ENCODE measurements around the gene CDCA8.
"Not testable (repeated sequence)": the region's sequence is repeated elsewhere in the genome, so short reads cannot be mapped to it uniquely, and the experiment has no call there.

Gene CDCA8

GRCh38 chr1:37718901-37719571 lies 26.7 kb downstream of the CDCA8 start:
- no peak for DNase-seq

- DNase-seq, result no peak
Measured at GRCh38 chr1:37719572-37720195, 27.4 kb downstream of the CDCA8 start.

GRCh38 chr1:37720231-37721130 lies 28.2 kb downstream of the CDCA8 start:
- DNase-seq, result no peak

- DNase-seq, result no peak
Measured at GRCh38 chr1:37721565-37721964, 29.2 kb downstream of the CDCA8 start.

- DNase-seq, result no peak
Measured at GRCh38 chr1:37722181-37723071, 30.1 kb downstream of the CDCA8 start.

- DNase-seq, result no peak
Measured at GRCh38 chr1:37723072-37723389, 30.7 kb downstream of the CDCA8 start.

- DNase-seq, result no peak
Measured at GRCh38 chr1:37723390-37724078, 31.2 kb downstream of the CDCA8 start.

GRCh38 chr1:37724575-37724974 lies 32.3 kb downstream of the CDCA8 start:
- DNase-seq, result no peak

GRCh38 chr1:37725851-37726613 lies 33.7 kb downstream of the CDCA8 start:
- DNase-seq, result no peak

GRCh38 chr1:37726751-37727585 lies 34.7 kb downstream of the CDCA8 start:
- no peak for DNase-seq

- DNase-seq, result no peak
Measured at GRCh38 chr1:37728416-37728815, 36.1 kb downstream of the CDCA8 start.

GRCh38 chr1:37730376-37730775 lies 38.1 kb downstream of the CDCA8 start:
- no peak for DNase-seq

- DNase-seq, result no peak
Measured at GRCh38 chr1:37731312-37732019, 39.1 kb downstream of the CDCA8 start.

GRCh38 chr1:37732111-37732780 lies 39.9 kb downstream of the CDCA8 start:
- no peak for DNase-seq

GRCh38 chr1:37734629-37735591 lies 42.6 kb downstream of the CDCA8 start:
- no peak for DNase-seq

- DNase-seq, result not testable (repeated sequence)
Measured at GRCh38 chr1:37737975-37738374, 45.7 kb downstream of the CDCA8 start.

GRCh38 chr1:37738619-37739018 lies 46.3 kb downstream of the CDCA8 start:
- DNase-seq, result not testable (repeated sequence)

GRCh38 chr1:37739222-37739621 lies 46.9 kb downstream of the CDCA8 start:
- DNase-seq, result no peak

Data from stimulated activated CD4-positive, alpha-beta T cell treated with anti-CD3 and anti-CD28 coated beads, Interleukin-4, amount 100 ng/mL, for 4 hours (primary cell).